ENCODE data around the gene ZNF276.

GRCh38 chr16:89689142-89689541 lies 32.2 kb upstream of the ZNF276 start:
- TF ChIP-seq CTCF (IDR thresholded peaks at IDR 0.05; ENCODE audit: borderline replicate concordance, extremely low read depth, low read length, poor library complexity, severe bottlenecking) (no peak), EZH2 (IDR thresholded peaks at IDR 0.05; ENCODE audit: borderline replicate concordance, low read depth, low read length, severe bottlenecking) (no peak)
